Hypothalamus (tissue), 51 donors: Measurements from ENCODE around the gene IRF2BPL.
A peak's percentile ranks its signal among the peaks of the same experiment; 100 is the strongest.

Source experiments
- DNase-seq, 51 donors: peaks; one replicate each; lab custom pipeline; 2025; lab: John Stamatoyannopoulos, UW

IRF2BPL gene

GRCh38 chr14:77055306-77055705 is 26.8 kb upstream of the IRF2BPL start:
- DNase-seq, result peak in 10 of 51 donors; percentile 14 to 59 (median 28)

- peak in 36 of 51 donors; percentile 16 to 76 (median 46) for DNase-seq
Measured at GRCh38 chr14:77053046-77053841, 24.7 kb upstream of the IRF2BPL start.

GRCh38 chr14:77052281-77053044 is 24.0 kb upstream of the IRF2BPL start:
- DNase-seq, result no peak

GRCh38 chr14:77051116-77051515 is 22.6 kb upstream of the IRF2BPL start:
- peak in 28 of 51 donors; percentile 22 to 67 (median 36) for DNase-seq

- no peak for DNase-seq
Measured at GRCh38 chr14:77046721-77047120, 18.2 kb upstream of the IRF2BPL start.

GRCh38 chr14:77045238-77046162 is 17.0 kb upstream of the IRF2BPL start:
- peak in 1 of 51 donors; percentile 20 for DNase-seq

GRCh38 chr14:77044783-77045237 is 16.3 kb upstream of the IRF2BPL start:
- peak in 1 of 51 donors; percentile 24 for DNase-seq

GRCh38 chr14:77043984-77044485 is 15.5 kb upstream of the IRF2BPL start:
- peak in 4 of 51 donors; percentile 27 to 67 (median 38) for DNase-seq

- DNase-seq, result peak in 30 of 51 donors; percentile 18 to 93 (median 45)
Measured at GRCh38 chr14:77043177-77043983, 14.9 kb upstream of the IRF2BPL start.

- DNase-seq, result peak in 18 of 51 donors; percentile 14 to 79 (median 44)
Measured at GRCh38 chr14:77041881-77042545, 13.5 kb upstream of the IRF2BPL start.

GRCh38 chr14:77040741-77041653 is 12.5 kb upstream of the IRF2BPL start:
- DNase-seq, result peak in 3 of 51 donors; percentile 58 to 81 (median 59)

GRCh38 chr14:77040059-77040740 is 11.7 kb upstream of the IRF2BPL start:
- peak; percentile 73 to 99 (median 94) for DNase-seq

GRCh38 chr14:77039285-77040058 is 11.0 kb upstream of the IRF2BPL start:
- DNase-seq, result peak in 7 of 51 donors; percentile 17 to 66 (median 22)

- DNase-seq, result peak in 2 of 51 donors; percentile 38 to 56
Measured at GRCh38 chr14:77037938-77038568, 9.5 kb upstream of the IRF2BPL start.

GRCh38 chr14:77037215-77037937 is 8.9 kb upstream of the IRF2BPL start:
- DNase-seq, result peak in 1 of 51 donors; percentile 41
